ENCODE measurements around the gene CDT1.

CDT1 gene

GRCh38 chr16:88844419-88845036 lies 40.9 kb downstream of the CDT1 start:
- TF ChIP-seq CTCF (IDR thresholded peaks at IDR 0.05; ENCODE audit: insufficient read depth, low read depth, low read length, missing control alignments), result peak; percentile 55
- no peak overlapping the region for H3K4me3 ChIP-seq (ENCODE audit: low read length)
- DNase-seq (ENCODE audit: low read depth), result peak; percentile 23

GRCh38 chr16:88846088-88846487 lies 42.5 kb downstream of the CDT1 start:
- H3K4me3 ChIP-seq (ENCODE audit: low read length), result no peak overlapping the region
- no peak for DNase-seq (ENCODE audit: low read depth)
- TF ChIP-seq CTCF (IDR thresholded peaks at IDR 0.05; ENCODE audit: insufficient read depth, low read depth, low read length, missing control alignments), result no peak

- H3K4me3 ChIP-seq (ENCODE audit: low read length), result no peak overlapping the region
- DNase-seq (ENCODE audit: low read depth), result no peak
- no peak for TF ChIP-seq CTCF (IDR thresholded peaks at IDR 0.05; ENCODE audit: insufficient read depth, low read depth, low read length, missing control alignments)
These were observed 44.1 kb downstream of the CDT1 start for GRCh38 chr16:88847654-88848053.

GRCh38 chr16:88848557-88848956 lies 45.0 kb downstream of the CDT1 start:
- no peak for DNase-seq (ENCODE audit: low read depth)
- TF ChIP-seq CTCF (IDR thresholded peaks at IDR 0.05; ENCODE audit: insufficient read depth, low read depth, low read length, missing control alignments), result no peak
- H3K4me3 ChIP-seq (ENCODE audit: low read length), result no peak overlapping the region

GRCh38 chr16:88850531-88851199 lies 47.1 kb downstream of the CDT1 start:
- no peak overlapping the region for H3K4me3 ChIP-seq (ENCODE audit: low read length)
- no peak for TF ChIP-seq CTCF (IDR thresholded peaks at IDR 0.05; ENCODE audit: insufficient read depth, low read depth, low read length, missing control alignments)
- no peak for DNase-seq (ENCODE audit: low read depth)

- H3K4me3 ChIP-seq (ENCODE audit: low read length), result no peak overlapping the region
- TF ChIP-seq CTCF (IDR thresholded peaks at IDR 0.05; ENCODE audit: insufficient read depth, low read depth, low read length, missing control alignments), result no peak
- DNase-seq (ENCODE audit: low read depth), result no peak
These were observed 48.0 kb downstream of the CDT1 start for GRCh38 chr16:88851616-88852015.

Data from epithelial cell of esophagus (primary cell).